Measurements from ENCODE around the gene SBK1.

Gene SBK1

GRCh38 chr16:28257256-28257655, 35.1 kb upstream of the SBK1 start:
- Histone ChIP-seq H3K36me3 (ENCODE audit: control insufficient read depth, insufficient read depth, low read length) (no peaks in the 10 kb centered on the region), H3K79me1 (ENCODE audit: low read length) (no peaks in the 10 kb centered on the region), H3K18ac (ENCODE audit: low read length) (no peak overlapping the region), H2BK120ac (ENCODE audit: low read depth, low read length) (no peak overlapping the region), H3K79me2 (ENCODE audit: control insufficient read depth, insufficient read depth, low read length) (no peaks in the 10 kb centered on the region), H2AK5ac (ENCODE audit: low read length) (no peak overlapping the region), H4K8ac (ENCODE audit: low read depth, low read length) (no peak overlapping the region), H2BK5ac (ENCODE audit: low read length) (no peak overlapping the region), H3K4me1 (ENCODE audit: control insufficient read depth, low read depth, low read length) (no peaks in the 10 kb centered on the region), H3K4ac (ENCODE audit: low read depth, low read length) (no peak overlapping the region), H3K56ac (ENCODE audit: low read length) (no peak overlapping the region), H3K23ac (ENCODE audit: low read length) (no peak overlapping the region), H3K27me3 (ENCODE audit: insufficient read depth, low read length, poor library complexity) (no peaks in the 10 kb centered on the region), H2BK15ac (replicated peaks; ENCODE audit: low read depth) (no peak overlapping the region), H3K4me3 (ENCODE audit: low read length) (no peak overlapping the region), H3K4me2 (ENCODE audit: low read length) (no peak overlapping the region), H3K9ac (ENCODE audit: low read length) (no peak overlapping the region), H3K27ac (ENCODE audit: low read depth, low read length) (no peak overlapping the region), H4K5ac (ENCODE audit: low read length) (no peak overlapping the region)
- no CpG with 5 or more reads among the region's 4 CpGs for WGBS (ENCODE audit: extremely low coverage, insufficient coverage, low lambda C conversion rate)
- no peak for DNase-seq

DNA sequence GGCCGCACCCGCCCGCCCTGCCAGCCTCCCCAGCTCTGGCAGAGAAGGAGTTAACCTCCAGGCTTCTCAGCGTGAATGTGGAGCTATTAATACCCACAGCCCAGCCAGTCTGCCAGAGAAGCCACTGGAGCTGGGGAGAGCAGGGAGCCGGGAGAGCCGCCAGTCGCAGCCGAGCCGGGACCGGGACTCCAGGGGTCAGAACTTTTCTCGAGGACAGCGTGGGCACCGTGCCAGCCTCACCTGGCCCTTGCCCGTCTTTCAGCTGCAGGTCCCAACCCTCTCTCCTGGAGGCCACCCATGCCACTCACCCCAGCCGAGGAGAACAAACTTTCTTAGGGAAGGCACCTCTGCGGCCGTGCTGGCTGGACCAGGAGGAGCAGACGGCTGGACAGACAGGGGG, 33.8 kb upstream of the SBK1 start:
- Histone ChIP-seq H4K8ac (ENCODE audit: low read depth, low read length) (no peak overlapping the region), H2BK120ac (ENCODE audit: low read depth, low read length) (no peak overlapping the region), H3K4me3 (ENCODE audit: low read length) (no peak overlapping the region), H3K4me1 (ENCODE audit: control insufficient read depth, low read depth, low read length) (no peaks in the 10 kb centered on the region), H3K23ac (ENCODE audit: low read length) (no peak overlapping the region), H3K36me3 (ENCODE audit: control insufficient read depth, insufficient read depth, low read length) (no peaks in the 10 kb centered on the region), H2BK5ac (ENCODE audit: low read length) (no peak overlapping the region), H3K79me1 (ENCODE audit: low read length) (no peaks in the 10 kb centered on the region), H3K79me2 (ENCODE audit: control insufficient read depth, insufficient read depth, low read length) (no peaks in the 10 kb centered on the region), H3K27ac (ENCODE audit: low read depth, low read length) (no peak overlapping the region), H2BK15ac (replicated peaks; ENCODE audit: low read depth) (no peak overlapping the region), H3K18ac (ENCODE audit: low read length) (no peak overlapping the region), H4K5ac (ENCODE audit: low read length) (no peak overlapping the region), H3K9ac (ENCODE audit: low read length) (no peak overlapping the region), H3K4ac (ENCODE audit: low read depth, low read length) (no peak overlapping the region), H3K27me3 (ENCODE audit: insufficient read depth, low read length, poor library complexity) (no peaks in the 10 kb centered on the region), H3K56ac (ENCODE audit: low read length) (no peak overlapping the region), H2AK5ac (ENCODE audit: low read length) (no peak overlapping the region), H3K4me2 (ENCODE audit: low read length) (no peak overlapping the region)
- no CpG with 5 or more reads among the region's 18 CpGs for WGBS (ENCODE audit: extremely low coverage, insufficient coverage, low lambda C conversion rate)
- DNase-seq = no peak

- no peak overlapping the region for H2BK120ac ChIP-seq (ENCODE audit: low read depth, low read length)
- no peak overlapping the region for H4K8ac ChIP-seq (ENCODE audit: low read depth, low read length)
- peak overlapping the region; percentile 6 for H3K56ac ChIP-seq (ENCODE audit: low read length)
- no peak overlapping the region for H3K18ac ChIP-seq (ENCODE audit: low read length)
- H3K9ac ChIP-seq (ENCODE audit: low read length) = no peak overlapping the region
- H3K23ac ChIP-seq (ENCODE audit: low read length) = no peak overlapping the region
- no peak overlapping the region for H4K5ac ChIP-seq (ENCODE audit: low read length)
- no peak overlapping the region for H3K4me2 ChIP-seq (ENCODE audit: low read length)
- no peaks in the 10 kb centered on the region for H3K79me2 ChIP-seq (ENCODE audit: control insufficient read depth, insufficient read depth, low read length)
- H3K4me1 ChIP-seq (ENCODE audit: control insufficient read depth, low read depth, low read length) = no peaks in the 10 kb centered on the region
- no peak overlapping the region for H3K27ac ChIP-seq (ENCODE audit: low read depth, low read length)
- H2BK15ac ChIP-seq (replicated peaks; ENCODE audit: low read depth) = no peak overlapping the region
- no peak overlapping the region for H3K4ac ChIP-seq (ENCODE audit: low read depth, low read length)
- no peak for DNase-seq
- H2BK5ac ChIP-seq (ENCODE audit: low read length) = no peak overlapping the region
- no peak overlapping the region for H3K4me3 ChIP-seq (ENCODE audit: low read length)
- H3K79me1 ChIP-seq (ENCODE audit: low read length) = no peaks in the 10 kb centered on the region
- H3K36me3 ChIP-seq (ENCODE audit: control insufficient read depth, insufficient read depth, low read length) = no peaks in the 10 kb centered on the region
- no CpG with 5 or more reads among the region's 29 CpGs for WGBS (ENCODE audit: extremely low coverage, insufficient coverage, low lambda C conversion rate)
- H2AK5ac ChIP-seq (ENCODE audit: low read length) = no peak overlapping the region
- H3K27me3 ChIP-seq (ENCODE audit: insufficient read depth, low read length, poor library complexity) = no peaks in the 10 kb centered on the region
Measured at GRCh38 chr16:28259091-28259780, 33.1 kb upstream of the SBK1 start.

DNA sequence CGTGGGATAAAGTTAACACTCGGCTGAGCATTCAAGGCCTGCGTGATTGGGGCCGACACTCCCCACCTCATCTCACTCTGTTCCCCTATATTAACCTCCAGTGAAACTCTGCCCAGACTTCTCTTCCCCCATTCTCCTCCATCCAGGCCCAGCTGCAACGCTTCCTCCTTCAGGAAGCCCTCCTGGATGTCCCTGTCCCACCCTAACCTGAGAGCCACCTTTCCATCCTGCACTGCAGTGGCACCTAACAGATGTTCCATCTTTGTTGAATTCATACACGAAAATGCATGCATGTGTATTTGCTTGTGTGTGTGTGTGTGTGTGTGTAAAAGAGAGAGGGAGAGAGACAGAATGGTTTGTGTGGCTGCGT, 32.6 kb upstream of the SBK1 start:
- Histone ChIP-seq H3K36me3 (ENCODE audit: control insufficient read depth, insufficient read depth, low read length) (no peaks in the 10 kb centered on the region), H3K18ac (ENCODE audit: low read length) (no peak overlapping the region), H3K4me2 (ENCODE audit: low read length) (no peak overlapping the region), H2BK5ac (ENCODE audit: low read length) (no peak overlapping the region), H3K27ac (ENCODE audit: low read depth, low read length) (no peak overlapping the region), H3K4me1 (ENCODE audit: control insufficient read depth, low read depth, low read length) (no peaks in the 10 kb centered on the region), H3K4ac (ENCODE audit: low read depth, low read length) (no peak overlapping the region), H3K79me1 (ENCODE audit: low read length) (no peaks in the 10 kb centered on the region), H2BK15ac (replicated peaks; ENCODE audit: low read depth) (no peak overlapping the region), H3K23ac (ENCODE audit: low read length) (no peak overlapping the region), H2BK120ac (ENCODE audit: low read depth, low read length) (no peak overlapping the region), H3K9ac (ENCODE audit: low read length) (no peak overlapping the region), H3K79me2 (ENCODE audit: control insufficient read depth, insufficient read depth, low read length) (no peaks in the 10 kb centered on the region), H3K56ac (ENCODE audit: low read length) (no peak overlapping the region), H3K27me3 (ENCODE audit: insufficient read depth, low read length, poor library complexity) (no peaks in the 10 kb centered on the region), H3K4me3 (ENCODE audit: low read length) (no peak overlapping the region), H2AK5ac (ENCODE audit: low read length) (no peak overlapping the region), H4K5ac (ENCODE audit: low read length) (no peak overlapping the region), H4K8ac (ENCODE audit: low read depth, low read length) (no peak overlapping the region)
- DNase-seq = no peak
- WGBS (ENCODE audit: extremely low coverage, insufficient coverage, low lambda C conversion rate) = no CpG with 5 or more reads among the region's 7 CpGs

DNA sequence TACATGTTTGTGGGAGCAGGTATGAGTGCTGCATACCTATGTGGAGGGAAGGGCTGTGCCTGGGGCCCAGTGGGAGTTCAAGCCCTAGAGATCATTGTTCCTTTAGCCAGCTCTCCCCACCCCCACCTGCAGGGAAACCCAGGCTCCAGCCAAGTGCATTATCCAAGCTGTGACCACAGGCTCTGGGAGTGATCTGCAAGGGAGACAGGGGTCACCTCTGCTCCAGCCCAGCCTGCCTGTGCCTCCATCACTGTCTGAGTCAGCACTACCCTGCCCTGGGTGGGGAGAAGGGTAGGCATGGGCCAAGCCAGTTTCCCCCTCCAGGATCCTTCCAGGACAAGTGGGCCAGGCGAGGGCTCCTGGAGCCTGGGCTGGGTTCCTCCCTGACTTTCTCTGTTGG, 32.1 kb upstream of the SBK1 start:
- no peak overlapping the region for H3K23ac ChIP-seq (ENCODE audit: low read length)
- DNase-seq = peak; percentile 27
- H3K4ac ChIP-seq (ENCODE audit: low read depth, low read length) = no peak overlapping the region
- no peak overlapping the region for H2BK120ac ChIP-seq (ENCODE audit: low read depth, low read length)
- no peaks in the 10 kb centered on the region for H3K36me3 ChIP-seq (ENCODE audit: control insufficient read depth, insufficient read depth, low read length)
- no peak overlapping the region for H3K18ac ChIP-seq (ENCODE audit: low read length)
- no peaks in the 10 kb centered on the region for H3K4me1 ChIP-seq (ENCODE audit: control insufficient read depth, low read depth, low read length)
- no peak overlapping the region for H3K56ac ChIP-seq (ENCODE audit: low read length)
- H3K27me3 ChIP-seq (ENCODE audit: insufficient read depth, low read length, poor library complexity) = no peaks in the 10 kb centered on the region
- no CpG with 5 or more reads among the region's 1 CpG for WGBS (ENCODE audit: extremely low coverage, insufficient coverage, low lambda C conversion rate)
- no peak overlapping the region for H2BK15ac ChIP-seq (replicated peaks; ENCODE audit: low read depth)
- no peak overlapping the region for H4K8ac ChIP-seq (ENCODE audit: low read depth, low read length)
- no peak overlapping the region for H4K5ac ChIP-seq (ENCODE audit: low read length)
- H3K4me2 ChIP-seq (ENCODE audit: low read length) = no peak overlapping the region
- H2AK5ac ChIP-seq (ENCODE audit: low read length) = no peak overlapping the region
- H3K27ac ChIP-seq (ENCODE audit: low read depth, low read length) = no peak overlapping the region
- no peak overlapping the region for H3K4me3 ChIP-seq (ENCODE audit: low read length)
- no peak overlapping the region for H3K9ac ChIP-seq (ENCODE audit: low read length)
- no peak overlapping the region for H2BK5ac ChIP-seq (ENCODE audit: low read length)
- H3K79me1 ChIP-seq (ENCODE audit: low read length) = no peaks in the 10 kb centered on the region
- no peaks in the 10 kb centered on the region for H3K79me2 ChIP-seq (ENCODE audit: control insufficient read depth, insufficient read depth, low read length)

DNA sequence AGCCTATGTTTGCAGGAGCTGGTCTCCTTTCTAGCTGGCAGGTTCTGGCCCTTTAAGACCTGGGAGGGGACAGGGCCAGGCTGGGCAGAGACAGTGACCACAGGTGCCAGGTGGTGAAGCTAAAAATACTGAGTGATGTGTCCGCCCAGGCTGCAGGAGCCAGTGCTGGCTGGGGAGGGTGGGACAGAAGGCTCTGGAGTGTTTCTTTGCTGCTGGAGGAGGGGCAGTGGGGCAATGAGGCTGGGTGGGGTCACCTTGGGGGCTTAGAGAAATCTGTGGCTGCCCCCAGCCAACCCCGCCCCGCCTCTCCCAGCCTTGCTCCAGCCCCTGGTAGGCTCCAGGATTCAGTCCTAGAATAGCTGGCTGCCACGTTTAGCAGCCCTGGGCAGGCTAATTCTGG, 30.4 kb upstream of the SBK1 start:
- Histone ChIP-seq H3K56ac (ENCODE audit: low read length) (no peak overlapping the region), H4K8ac (ENCODE audit: low read depth, low read length) (no peak overlapping the region), H3K79me1 (ENCODE audit: low read length) (no peaks in the 10 kb centered on the region), H4K5ac (ENCODE audit: low read length) (no peak overlapping the region), H3K18ac (ENCODE audit: low read length) (no peak overlapping the region), H3K27me3 (ENCODE audit: insufficient read depth, low read length, poor library complexity) (no peaks in the 10 kb centered on the region), H3K4ac (ENCODE audit: low read depth, low read length) (no peak overlapping the region), H3K4me1 (ENCODE audit: control insufficient read depth, low read depth, low read length) (no peaks in the 10 kb centered on the region), H3K4me2 (ENCODE audit: low read length) (no peak overlapping the region), H3K23ac (ENCODE audit: low read length) (no peak overlapping the region), H2BK15ac (replicated peaks; ENCODE audit: low read depth) (no peak overlapping the region), H2AK5ac (ENCODE audit: low read length) (no peak overlapping the region), H3K27ac (ENCODE audit: low read depth, low read length) (no peak overlapping the region), H3K4me3 (ENCODE audit: low read length) (no peak overlapping the region), H2BK120ac (ENCODE audit: low read depth, low read length) (no peak overlapping the region), H2BK5ac (ENCODE audit: low read length) (no peak overlapping the region), H3K79me2 (ENCODE audit: control insufficient read depth, insufficient read depth, low read length) (no peaks in the 10 kb centered on the region), H3K9ac (ENCODE audit: low read length) (no peak overlapping the region), H3K36me3 (ENCODE audit: control insufficient read depth, insufficient read depth, low read length) (no peaks in the 10 kb centered on the region)
- DNase-seq = no peak
- no CpG with 5 or more reads among the region's 4 CpGs for WGBS (ENCODE audit: extremely low coverage, insufficient coverage, low lambda C conversion rate)

Measured in mesendoderm (in vitro differentiated cells).